ENCODE results near the gene MYCBP. TPM values are rescaled to one million over a fixed set of nuclear protein-coding genes. Genes with fewer than 3 reads are reported as not detected.

Gene MYCBP
- total RNA-seq, 1 donor from 2014 or later: 12.8 TPM

GRCh38 chr1:38827318-38827717, 45.8 kb downstream of the MYCBP start:
- no peaks in the 10 kb centered on the region for H3K27me3 ChIP-seq
- H3K9me3 ChIP-seq: no peaks in the 10 kb centered on the region
- H3K4me3 ChIP-seq: no peak overlapping the region
- H3K27ac ChIP-seq: no peak overlapping the region
- no peaks in the 10 kb centered on the region for H3K36me3 ChIP-seq
- no peaks in the 10 kb centered on the region for H3K4me1 ChIP-seq
- no peak for DNase-seq (ENCODE audit: extremely low spot score in 2 of 2)
- TF ChIP-seq POLR2A (IDR thresholded peaks at IDR 0.05): no peak
- TF ChIP-seq CTCF (IDR thresholded peaks at IDR 0.05): no peak
- TF ChIP-seq POLR2AphosphoS5 (IDR thresholded peaks at IDR 0.05; ENCODE audit: insufficient read depth in 1 of 2, low read depth in 1 of 2): no peak
- intact Hi-C loops (cut with DNase I): no loop called here

- DNase-seq (ENCODE audit: extremely low spot score in 2 of 2): no peak
- H3K36me3 ChIP-seq: no peaks in the 10 kb centered on the region
- no peaks in the 10 kb centered on the region for H3K4me1 ChIP-seq
- TF ChIP-seq CTCF (IDR thresholded peaks at IDR 0.05) (no peak), POLR2A (IDR thresholded peaks at IDR 0.05) (no peak), POLR2AphosphoS5 (IDR thresholded peaks at IDR 0.05; ENCODE audit: insufficient read depth in 1 of 2, low read depth in 1 of 2) (no peak)
- no peaks in the 10 kb centered on the region for H3K9me3 ChIP-seq
- no peaks in the 10 kb centered on the region for H3K27me3 ChIP-seq
- intact Hi-C loops (cut with DNase I): no loop called here
- no peak overlapping the region for H3K27ac ChIP-seq
- H3K4me3 ChIP-seq: no peak overlapping the region
These were observed 46.3 kb downstream of the MYCBP start for GRCh38 chr1:38826886-38827285.

GRCh38 chr1:38826262-38826661, 46.9 kb downstream of the MYCBP start:
- intact Hi-C loops (cut with DNase I): no loop called here
- no peaks in the 10 kb centered on the region for H3K4me1 ChIP-seq
- H3K4me3 ChIP-seq: no peak overlapping the region
- H3K27me3 ChIP-seq: no peaks in the 10 kb centered on the region
- no peak overlapping the region for H3K27ac ChIP-seq
- no peaks in the 10 kb centered on the region for H3K9me3 ChIP-seq
- TF ChIP-seq CTCF (IDR thresholded peaks at IDR 0.05) (no peak), POLR2AphosphoS5 (IDR thresholded peaks at IDR 0.05; ENCODE audit: insufficient read depth in 1 of 2, low read depth in 1 of 2) (no peak), POLR2A (IDR thresholded peaks at IDR 0.05) (no peak)
- H3K36me3 ChIP-seq: no peaks in the 10 kb centered on the region
- DNase-seq (ENCODE audit: extremely low spot score in 2 of 2): no peak

GRCh38 chr1:38820860-38821259, 52.3 kb downstream of the MYCBP start:
- intact Hi-C loops (cut with DNase I): no loop called here
- DNase-seq (ENCODE audit: extremely low spot score in 2 of 2): no peak
- no peaks in the 10 kb centered on the region for H3K27me3 ChIP-seq
- no peaks in the 10 kb centered on the region for H3K36me3 ChIP-seq
- peaks cover 13% of the 10 kb centered on the region for H3K4me1 ChIP-seq
- no peak for TF ChIP-seq POLR2AphosphoS5 (IDR thresholded peaks at IDR 0.05; ENCODE audit: insufficient read depth in 1 of 2, low read depth in 1 of 2)
- no peak for TF ChIP-seq CTCF (IDR thresholded peaks at IDR 0.05)
- TF ChIP-seq POLR2A (IDR thresholded peaks at IDR 0.05): no peak
- H3K4me3 ChIP-seq: no peak overlapping the region
- H3K9me3 ChIP-seq: no peaks in the 10 kb centered on the region
- no peak overlapping the region for H3K27ac ChIP-seq

- no peaks in the 10 kb centered on the region for H3K27me3 ChIP-seq
- H3K27ac ChIP-seq: no peak overlapping the region
- intact Hi-C loops (cut with DNase I): no loop called here
- H3K4me3 ChIP-seq: no peak overlapping the region
- H3K4me1 ChIP-seq: peaks cover 13% of the 10 kb centered on the region
- no peaks in the 10 kb centered on the region for H3K9me3 ChIP-seq
- TF ChIP-seq CTCF (IDR thresholded peaks at IDR 0.05): no peak
- no peak for TF ChIP-seq POLR2AphosphoS5 (IDR thresholded peaks at IDR 0.05; ENCODE audit: insufficient read depth in 1 of 2, low read depth in 1 of 2)
- TF ChIP-seq POLR2A (IDR thresholded peaks at IDR 0.05): no peak
- H3K36me3 ChIP-seq: no peaks in the 10 kb centered on the region
- DNase-seq (ENCODE audit: extremely low spot score in 2 of 2): no peak
These were observed 53.6 kb downstream of the MYCBP start for GRCh38 chr1:38819516-38819915.

Data from vagina (tissue), 2 donors.